ENCODE measurements around the gene TMEM270.

TMEM270 gene

GRCh38 chr7:73907554-73908122, 46.7 kb downstream of the TMEM270 start:
- no peak for DNase-seq (ENCODE audit: low read depth)

DNA sequence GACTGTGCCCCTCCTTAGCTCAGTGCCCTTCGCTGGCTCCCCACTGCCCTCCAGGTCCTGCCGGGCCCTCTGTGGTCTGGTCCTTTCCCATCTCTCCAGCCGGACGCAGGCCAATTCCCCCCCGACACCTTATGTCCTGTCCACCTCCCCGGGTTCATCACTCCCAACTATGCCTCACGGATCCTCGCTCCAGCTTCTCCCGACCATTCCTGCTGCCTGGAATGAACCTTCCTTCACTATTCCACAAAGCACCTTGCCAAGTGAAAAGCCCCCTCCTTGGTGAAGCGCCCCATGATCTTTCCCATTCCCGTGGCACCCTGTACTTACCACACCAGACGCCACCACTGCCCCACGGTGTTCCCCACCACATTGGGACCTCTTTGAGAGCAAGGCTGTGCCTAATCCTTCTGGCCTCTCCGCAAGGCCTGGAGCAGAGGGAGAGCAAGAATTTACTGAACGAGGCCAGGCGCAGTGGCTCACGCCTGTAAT, 47.2 kb downstream of the TMEM270 start:
- DNase-seq (ENCODE audit: low read depth): no peak

GRCh38 chr7:73909051-73909941, 48.3 kb downstream of the TMEM270 start:
- no peak for DNase-seq (ENCODE audit: low read depth)

- DNase-seq (ENCODE audit: low read depth): no peak
Measured at GRCh38 chr7:73909996-73910395, 49.0 kb downstream of the TMEM270 start.

DNA sequence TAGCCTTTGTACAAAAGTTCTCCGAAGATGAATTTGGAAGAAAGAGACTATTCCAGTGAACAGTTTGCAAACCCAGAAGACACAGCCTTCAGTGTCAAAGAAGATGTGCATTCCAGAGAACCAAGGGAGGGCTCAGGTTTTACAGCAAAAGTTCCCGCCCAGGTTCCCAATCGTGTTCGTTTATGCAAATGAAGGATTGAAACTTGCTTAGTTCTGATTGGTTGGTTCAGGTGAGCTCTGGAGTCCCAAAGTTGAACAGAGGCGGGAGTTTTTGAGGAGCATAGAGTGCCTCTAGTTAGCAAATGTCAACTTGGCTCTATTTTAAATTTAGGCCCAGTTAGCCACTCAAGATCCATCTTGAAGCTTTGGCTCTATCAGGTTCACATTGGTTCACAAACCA, 51.3 kb downstream of the TMEM270 start:
- DNase-seq (ENCODE audit: low read depth): no peak

Measured in amniotic epithelial cell (primary cell).